Measurements from ENCODE around the gene ANGPT4.

ANGPT4 gene

GRCh38 chr20:952196-952795, 36.2 kb upstream of the ANGPT4 start:
- no peak for DNase-seq (ENCODE audit: low spot score)
- no peak for TF ChIP-seq CTCF (IDR thresholded peaks at IDR 0.05; ENCODE audit: extremely low read depth, insufficient read depth, missing control alignments)
- in situ Hi-C loops (cut with MboI; ENCODE audit: low pct_unique_long_range_greater_than_20kb, low sequenced_read_pairs, unreplicated experiment): no loop called here

GRCh38 chr20:951384-952169, 35.4 kb upstream of the ANGPT4 start:
- DNase-seq (ENCODE audit: low spot score): no peak
- no peak for TF ChIP-seq CTCF (IDR thresholded peaks at IDR 0.05; ENCODE audit: extremely low read depth, insufficient read depth, missing control alignments)
- in situ Hi-C loops (cut with MboI; ENCODE audit: low pct_unique_long_range_greater_than_20kb, low sequenced_read_pairs, unreplicated experiment): no loop called here

- in situ Hi-C loops (cut with MboI; ENCODE audit: low pct_unique_long_range_greater_than_20kb, low sequenced_read_pairs, unreplicated experiment): no loop called here
- no peak for TF ChIP-seq CTCF (IDR thresholded peaks at IDR 0.05; ENCODE audit: extremely low read depth, insufficient read depth, missing control alignments)
- DNase-seq (ENCODE audit: low spot score): no peak
These were observed 33.6 kb upstream of the ANGPT4 start for GRCh38 chr20:949717-950116.

GRCh38 chr20:946826-947225, 30.7 kb upstream of the ANGPT4 start:
- no peak for DNase-seq (ENCODE audit: low spot score)
- in situ Hi-C loops (cut with MboI; ENCODE audit: low pct_unique_long_range_greater_than_20kb, low sequenced_read_pairs, unreplicated experiment): no loop called here
- TF ChIP-seq CTCF (IDR thresholded peaks at IDR 0.05; ENCODE audit: extremely low read depth, insufficient read depth, missing control alignments): no peak

GRCh38 chr20:945841-946240, 29.7 kb upstream of the ANGPT4 start:
- in situ Hi-C loops (cut with MboI; ENCODE audit: low pct_unique_long_range_greater_than_20kb, low sequenced_read_pairs, unreplicated experiment): no loop called here
- no peak for TF ChIP-seq CTCF (IDR thresholded peaks at IDR 0.05; ENCODE audit: extremely low read depth, insufficient read depth, missing control alignments)

GRCh38 chr20:944774-945410, 28.8 kb upstream of the ANGPT4 start:
- no peak for DNase-seq (ENCODE audit: low spot score)
- no peak for TF ChIP-seq CTCF (IDR thresholded peaks at IDR 0.05; ENCODE audit: extremely low read depth, insufficient read depth, missing control alignments)

More at GRCh38 chr20:945841-946240, 29.7 kb upstream of the ANGPT4 start:
- DNase-seq (ENCODE audit: low spot score): no peak

More at GRCh38 chr20:944774-945410, 28.8 kb upstream of the ANGPT4 start:
- in situ Hi-C loops (cut with MboI; ENCODE audit: low pct_unique_long_range_greater_than_20kb, low sequenced_read_pairs, unreplicated experiment): no loop called here
